A204.1 (cell line): Measurements from ENCODE around the gene GUCY1B1.
A peak's percentile ranks its signal among the peaks of the same experiment; 100 is the strongest.

ENCODE experiments used
- FAIRE-seq: peaks from 2 replicates; lab custom pipeline; 2012; peaks lifted over from hg19 to GRCh38; lab: Jason Lieb, UNC

Gene GUCY1B1

GRCh38 chr4:155762334-155762733, 3.5 kb downstream of the GUCY1B1 start:
- no peak for FAIRE-seq

- peak; percentile 27 for FAIRE-seq
These were observed 4.7 kb downstream of the GUCY1B1 start for GRCh38 chr4:155763551-155763950.

DNA sequence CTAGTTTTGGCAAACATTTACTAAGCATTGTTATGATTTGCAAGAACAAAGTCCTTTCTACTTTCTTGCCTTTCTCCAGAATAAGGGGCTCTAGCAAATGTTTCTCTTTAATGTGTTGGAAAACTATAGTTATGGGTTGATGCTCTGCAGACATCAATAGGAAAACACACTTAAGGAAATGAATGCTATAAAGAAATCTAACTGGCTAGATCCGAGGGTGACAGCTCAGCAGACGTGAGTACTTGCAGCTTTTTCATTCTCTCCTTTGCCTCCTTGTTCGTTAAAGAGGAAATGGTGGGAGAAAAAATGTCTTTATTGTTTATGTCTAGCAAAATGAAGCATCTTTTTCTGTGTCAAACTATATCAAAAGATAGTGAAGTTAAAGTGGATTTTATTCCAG, 6.3 kb downstream of the GUCY1B1 start:
- FAIRE-seq, result no peak

GRCh38 chr4:155766622-155767021, 7.8 kb downstream of the GUCY1B1 start:
- FAIRE-seq, result no peak

- peak; percentile 14 for FAIRE-seq
These were observed 9.5 kb downstream of the GUCY1B1 start for GRCh38 chr4:155768370-155768769.

DNA sequence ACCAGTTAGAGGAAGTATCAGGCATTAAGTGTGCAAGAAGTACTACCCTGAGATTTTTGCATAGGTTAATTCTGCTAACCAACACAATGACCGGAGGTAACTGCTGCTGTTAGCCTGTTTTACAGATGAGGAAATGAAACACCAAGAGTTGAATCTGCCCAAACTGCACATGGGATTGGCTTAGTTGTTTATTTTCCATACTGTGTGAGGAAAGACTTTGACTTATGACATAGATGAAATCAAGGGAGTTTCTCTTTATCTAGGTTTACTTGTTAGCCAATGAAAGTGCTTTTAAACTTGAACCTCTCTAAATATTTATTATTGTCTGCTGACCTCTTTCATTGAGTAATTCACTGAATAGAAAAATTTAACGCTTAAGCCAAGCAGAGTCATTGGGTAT, 10.3 kb downstream of the GUCY1B1 start:
- no peak for FAIRE-seq

DNA sequence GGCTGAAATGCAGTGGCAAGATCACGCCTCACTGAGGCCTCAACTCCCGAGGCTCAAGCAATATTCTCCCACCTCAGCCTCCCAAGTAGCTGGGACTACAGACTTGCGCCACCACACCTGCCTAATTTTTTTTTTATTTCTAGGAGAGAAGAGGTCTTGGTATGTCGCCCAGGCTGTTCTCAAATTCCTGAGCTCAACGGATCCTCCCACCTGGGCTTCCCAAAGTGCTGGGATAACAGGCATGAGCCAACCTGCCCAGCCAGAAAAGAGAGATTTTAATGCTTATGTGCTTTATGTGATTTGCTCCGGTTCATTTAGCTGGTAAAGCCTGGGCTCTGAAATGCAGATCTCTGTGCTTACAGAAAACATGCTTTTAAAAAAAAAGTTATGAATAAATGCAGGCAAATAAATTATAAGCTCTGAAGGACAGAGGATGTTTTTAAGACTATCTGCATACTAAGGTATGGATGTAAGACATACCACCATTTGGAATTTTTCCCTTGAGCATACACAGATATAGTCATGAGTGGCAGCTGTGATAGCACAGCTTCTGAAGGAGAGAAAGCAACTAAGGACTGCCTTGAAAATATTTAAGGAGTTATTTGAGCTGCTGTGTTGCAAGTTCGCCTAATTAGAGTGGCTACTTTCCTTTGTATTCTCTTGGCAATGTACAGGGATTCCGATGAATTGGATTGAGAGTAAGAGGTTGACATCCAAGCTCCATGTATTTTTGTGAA, 13.8 kb downstream of the GUCY1B1 start:
- FAIRE-seq, result no peak

DNA sequence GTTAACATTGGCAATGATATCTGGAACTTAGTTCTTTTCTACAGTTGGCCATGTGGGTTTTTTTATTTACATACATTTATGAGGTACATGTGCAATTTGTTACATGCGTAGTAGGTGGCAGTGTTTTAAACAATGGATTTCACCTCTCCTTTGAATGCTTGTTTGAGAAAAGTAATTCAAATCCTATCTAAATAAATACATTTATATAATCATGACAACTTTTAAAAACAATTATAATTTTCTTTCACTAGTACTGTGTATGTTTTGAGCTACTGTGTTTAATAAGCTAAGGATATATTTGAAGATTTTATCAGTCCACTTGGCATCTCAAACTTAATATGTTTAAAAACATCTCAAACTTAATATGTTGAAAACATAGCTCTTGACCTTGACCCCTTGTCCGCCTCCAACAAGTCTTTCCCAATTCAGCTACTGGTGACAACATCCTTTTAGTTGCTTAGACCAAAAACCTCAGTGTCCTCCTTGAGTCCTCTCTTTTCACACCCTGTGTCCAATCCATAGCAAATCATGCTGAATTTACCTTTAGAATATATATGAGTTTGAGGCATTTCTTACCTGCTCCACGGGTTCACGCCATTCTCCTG, 14.5 kb downstream of the GUCY1B1 start:
- no peak for FAIRE-seq

DNA sequence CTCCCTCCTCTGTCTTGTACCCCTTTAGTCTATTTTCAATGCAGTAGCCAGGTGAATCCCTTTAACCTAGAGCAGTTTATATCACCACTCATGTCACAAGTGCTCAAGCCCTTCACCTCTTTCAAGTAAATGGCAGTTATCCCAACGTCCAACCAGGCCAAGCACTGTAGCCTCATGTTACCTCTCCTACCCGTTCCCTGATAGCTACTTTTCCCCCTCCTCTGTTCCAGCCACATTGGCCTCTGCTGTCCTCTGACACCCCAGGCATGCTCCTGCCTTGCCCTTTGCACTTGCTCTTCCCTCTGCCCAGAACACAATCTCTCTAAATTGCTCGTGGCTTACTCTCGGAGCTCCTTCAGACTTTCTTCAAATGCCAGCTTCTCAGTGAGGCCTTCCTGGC, 15.2 kb downstream of the GUCY1B1 start:
- no peak for FAIRE-seq

DNA sequence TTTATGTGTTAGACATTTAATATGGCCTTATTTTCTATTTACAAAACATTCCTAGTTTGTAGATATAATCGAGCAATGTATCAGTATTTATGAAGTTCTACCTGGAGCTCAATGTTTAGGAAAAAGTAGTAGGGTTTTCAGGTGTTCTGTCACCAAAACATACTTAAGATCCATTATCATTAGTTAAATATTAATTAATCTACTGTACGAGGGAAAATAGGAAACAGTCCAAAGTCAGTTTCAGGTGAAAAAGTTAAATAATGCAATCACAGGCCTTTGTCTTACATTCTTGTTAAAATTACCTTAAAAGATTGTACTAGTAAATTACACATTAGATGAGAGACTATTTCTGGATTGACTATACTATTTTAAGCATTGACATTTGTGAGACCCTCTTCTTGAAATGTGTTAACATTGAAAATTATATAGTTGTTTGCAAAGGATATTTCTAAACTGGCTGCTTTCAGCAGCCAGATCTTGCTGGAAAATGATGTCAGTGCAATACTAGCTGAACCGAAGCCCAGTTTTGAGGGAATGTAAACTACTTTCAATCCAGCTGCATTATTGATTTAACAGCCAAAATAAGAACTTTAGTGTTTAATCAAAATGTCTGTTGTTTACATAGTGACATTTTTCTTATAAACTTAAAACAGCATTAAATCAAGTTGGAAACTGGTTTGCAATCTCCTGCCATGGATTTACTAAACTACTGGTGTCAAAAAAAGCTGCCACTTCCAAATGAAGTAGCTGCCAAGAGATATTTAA, 19.3 kb downstream of the GUCY1B1 start:
- FAIRE-seq, result no peak

DNA sequence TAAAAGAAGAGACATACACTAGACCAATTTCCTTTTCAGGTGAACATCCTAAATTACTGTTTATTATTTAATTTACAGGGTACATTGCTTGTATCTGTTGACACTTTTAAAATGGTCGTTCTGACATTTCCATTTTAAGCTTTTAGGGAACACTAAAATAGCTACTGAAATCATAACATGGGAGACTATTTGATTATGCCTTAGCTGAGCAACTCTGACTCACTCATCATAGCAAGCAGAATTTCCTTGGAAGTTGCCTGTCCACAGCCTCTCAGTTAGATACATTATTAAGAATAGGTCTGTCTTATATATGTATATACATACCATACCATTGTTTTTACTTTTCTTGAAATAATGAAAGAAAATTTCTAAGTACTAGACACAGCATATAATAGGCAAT, 22.0 kb downstream of the GUCY1B1 start:
- FAIRE-seq, result no peak

DNA sequence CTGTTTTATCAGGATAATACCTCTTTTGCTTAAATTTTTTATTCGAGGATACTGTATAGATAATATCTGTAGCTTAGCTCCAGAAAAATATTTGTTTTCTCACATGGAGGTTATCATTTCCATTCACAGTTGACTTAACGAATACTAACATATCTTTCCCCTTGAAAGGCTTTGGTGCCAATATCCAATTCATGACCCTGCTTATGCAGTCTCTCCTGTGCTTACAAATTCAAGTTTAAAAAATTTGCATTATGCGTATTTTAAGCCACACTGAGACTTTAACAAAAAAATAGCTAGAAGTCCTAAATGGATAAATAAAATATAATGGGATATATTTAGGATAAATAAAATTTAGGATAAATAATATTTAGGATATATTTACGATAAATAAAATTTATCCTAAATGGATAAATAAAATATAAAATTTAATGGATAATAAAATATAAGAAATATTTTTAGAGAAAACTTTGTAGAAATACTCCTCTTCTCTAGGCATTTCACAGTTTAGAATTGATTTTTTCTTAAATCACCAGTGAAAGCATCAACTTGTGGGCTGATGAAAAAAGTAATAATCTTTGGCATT, 22.5 kb downstream of the GUCY1B1 start:
- FAIRE-seq, result peak; percentile 77

DNA sequence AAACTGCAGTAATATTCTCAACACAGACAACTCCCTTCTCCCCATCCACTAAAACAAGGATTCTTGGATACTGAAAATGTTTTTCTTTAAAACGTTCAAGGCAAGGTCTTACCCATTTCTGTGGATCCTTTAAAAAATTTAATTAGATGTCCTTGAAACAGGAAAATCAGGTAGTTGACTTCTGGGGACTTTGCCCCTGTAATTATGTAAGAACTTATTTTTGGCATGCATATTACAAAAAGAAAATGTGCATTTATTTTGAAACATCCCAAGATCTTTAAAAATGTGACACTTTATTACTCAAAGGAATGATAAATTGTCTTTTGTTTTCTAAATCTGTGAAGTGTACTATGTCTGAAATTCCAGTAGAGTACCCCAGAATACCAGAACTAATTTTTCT, 25.8 kb downstream of the GUCY1B1 start:
- no peak for FAIRE-seq

- FAIRE-seq, result no peak
These were observed 27.0 kb downstream of the GUCY1B1 start for GRCh38 chr4:155785828-155786227.

DNA sequence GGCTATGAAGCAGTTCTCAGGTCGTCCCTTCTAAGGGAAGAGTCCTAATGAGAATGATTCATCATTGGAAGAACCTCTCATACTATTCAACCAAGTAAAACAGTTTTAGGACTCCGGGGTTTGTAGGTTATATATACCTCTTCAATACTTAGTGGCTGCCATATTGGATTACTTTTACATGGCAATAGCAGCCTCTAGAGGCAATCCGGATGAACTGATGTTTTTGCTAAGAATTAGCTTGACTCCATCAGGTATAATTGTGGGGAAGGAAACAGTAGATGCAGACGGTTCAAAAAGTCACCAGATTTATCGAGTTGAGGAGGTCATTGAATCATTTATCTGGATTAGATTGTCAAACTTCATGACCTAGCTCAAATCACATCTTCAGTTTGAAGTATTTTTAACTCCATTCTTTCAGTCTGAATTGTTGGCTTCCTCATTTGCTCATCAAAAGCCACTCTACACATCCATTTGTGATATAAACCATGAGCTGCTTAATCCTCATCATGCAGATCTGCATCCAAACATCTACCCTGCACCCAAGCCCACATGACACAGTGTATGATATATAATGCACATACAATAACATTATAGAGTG, 28.4 kb downstream of the GUCY1B1 start:
- peak; percentile 65 for FAIRE-seq

DNA sequence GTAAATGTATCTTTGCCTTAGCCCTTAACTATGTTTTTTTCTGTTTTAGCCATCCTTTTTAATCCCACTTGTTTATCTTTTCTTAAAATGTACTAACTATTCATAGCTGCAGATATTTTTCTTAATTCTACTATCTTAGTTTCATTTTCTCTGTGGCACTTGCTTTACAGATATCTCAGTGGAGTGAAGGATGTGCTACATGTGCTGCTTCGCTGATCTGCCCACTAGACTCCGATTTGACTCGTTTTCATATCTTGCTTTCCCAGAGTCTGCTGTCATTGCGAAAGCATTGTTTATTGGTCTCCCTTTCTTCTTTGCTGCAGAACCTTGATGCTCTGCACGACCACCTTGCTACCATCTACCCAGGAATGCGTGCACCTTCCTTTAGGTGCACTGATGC, 30.6 kb downstream of the GUCY1B1 start:
- FAIRE-seq, result no peak

GRCh38 chr4:155789982-155790381, 31.2 kb downstream of the GUCY1B1 start:
- no peak for FAIRE-seq

- FAIRE-seq, result no peak
These were observed 35.9 kb downstream of the GUCY1B1 start for GRCh38 chr4:155794589-155795236.

- FAIRE-seq, result no peak
These were observed 37.2 kb downstream of the GUCY1B1 start for GRCh38 chr4:155795991-155796390.

- peak; percentile 43 for FAIRE-seq
These were observed 38.8 kb downstream of the GUCY1B1 start for GRCh38 chr4:155797581-155797980.

GRCh38 chr4:155799116-155799793, 40.4 kb downstream of the GUCY1B1 start:
- FAIRE-seq, result no peak

DNA sequence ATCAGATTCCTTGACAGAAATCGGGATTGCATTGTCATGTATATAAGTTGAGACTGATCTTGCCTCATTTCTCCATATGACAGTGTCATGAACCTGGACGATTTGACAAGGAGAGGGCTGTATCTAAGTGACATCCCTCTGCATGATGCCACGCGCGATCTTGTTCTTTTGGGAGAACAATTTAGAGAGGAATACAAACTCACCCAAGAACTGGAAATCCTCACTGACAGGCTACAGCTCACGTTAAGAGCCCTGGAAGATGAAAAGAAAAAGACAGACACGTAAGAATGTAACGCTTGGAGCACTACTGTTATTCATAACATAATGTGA, 40.9 kb downstream of the GUCY1B1 start:
- no peak for FAIRE-seq
